Common myeloid progenitor, CD34-positive (primary cell): Measurements from ENCODE around the gene IGSF10. TPM values are rescaled to one million over a fixed set of nuclear protein-coding genes. Genes with fewer than 3 reads are reported as not detected.
"Not testable (repeated sequence)": the region's sequence is repeated elsewhere in the genome, so short reads cannot be mapped to it uniquely, and the experiment has no call there.

Source experiments
- CTCF ChIA-PET: fragments of 350-600 bp; sonication (Branson Sonifier 250); formaldehyde crosslinking; loops from one replicate; lab custom pipeline; 2021; ENCODE audit warnings: antibody characterized with exemption; lab: Charles Lee
- POLR2A ChIA-PET: fragments of 350-600 bp; sonication (Branson Sonifier 250); formaldehyde crosslinking; loops from one replicate; lab custom pipeline; 2021; ENCODE audit warnings: antibody characterized with exemption; lab: Charles Lee
- DNase-seq, 3 donors: peaks; one replicate each; pipeline versions ENCODE4 v3.0.0 to v3.0.0-alpha.2; 2013
- H3K27ac ChIP-seq, 2 experiments: 1 replicate in 1 of 2; 2 replicates in 1 of 2; pipeline ENCODE4 v1.7.0; 2013; ENCODE audit warnings: inconsistent platforms in 2 of 2, low read length in 2 of 2, mild to moderate bottlenecking in 2 of 2, low read depth in 1 of 2, moderate library complexity in 1 of 2; ENCODE audit not compliant: severe bottlenecking in 2 of 2, insufficient read depth in 1 of 2, poor library complexity in 1 of 2
- H3K27me3 ChIP-seq, 5 experiments: replicated peaks in 2 of 5; 1 replicate in 3 of 5; 2 replicates in 2 of 5; pipeline versions ENCODE4 v1.6.1 to v1.7.0; 2013; ENCODE audit warnings: low read length in 4 of 5, mild to moderate bottlenecking in 2 of 5, moderate library complexity in 2 of 5, inconsistent platforms in 1 of 5; ENCODE audit not compliant: insufficient read depth in 5 of 5, control insufficient read depth in 4 of 5
- H3K36me3 ChIP-seq, 4 experiments: 1 replicate in 2 of 4; 2 replicates in 2 of 4; pipeline versions ENCODE4 v1.6.1 to v1.7.0; 2013; ENCODE audit warnings: low read length in 3 of 4, control low read depth in 1 of 4, mild to moderate bottlenecking in 1 of 4; ENCODE audit not compliant: control insufficient read depth in 4 of 4, insufficient read depth in 4 of 4
- H3K4me1 ChIP-seq, 4 experiments: 1 replicate in 3 of 4; 2 replicates in 1 of 4; pipeline versions ENCODE4 v1.6.1 to v1.7.1; 2013; ENCODE audit warnings: low read length in 3 of 4, mild to moderate bottlenecking in 3 of 4, control low read depth in 1 of 4, inconsistent platforms in 1 of 4, moderate library complexity in 1 of 4; ENCODE audit not compliant: control insufficient read depth in 4 of 4, insufficient read depth in 4 of 4; ENCODE audit errors: control extremely low read depth in 1 of 4
- H3K4me3 ChIP-seq, 7 experiments: 1 replicate in 4 of 7; 2 replicates in 3 of 7; pipeline versions ENCODE4 v1.5.1 to v1.7.0; 2013; ENCODE audit warnings: mild to moderate bottlenecking in 7 of 7, low read length in 6 of 7, moderate library complexity in 6 of 7, inconsistent platforms in 2 of 7, low read depth in 2 of 7, control low read depth in 1 of 7; ENCODE audit not compliant: insufficient read depth in 4 of 7, control insufficient read depth in 1 of 7; ENCODE audit errors: extremely low read depth in 1 of 7
- H3K9me3 ChIP-seq, 5 experiments: 1 replicate in 4 of 5; 2 replicates in 1 of 5; pipeline versions ENCODE4 v1.6.1 to v1.7.1; 2013; ENCODE audit warnings: low read length in 4 of 5, mild to moderate bottlenecking in 2 of 5, inconsistent platforms in 1 of 5, low read depth in 1 of 5, moderate library complexity in 1 of 5; ENCODE audit not compliant: control insufficient read depth in 4 of 5, insufficient read depth in 2 of 5; ENCODE audit errors: control extremely low read depth in 1 of 5
- WGBS: methylation state at CpG from one replicate; pipeline ENCODE4 v1.1.5; 2013; ENCODE audit not compliant: insufficient coverage; 5-methylcytosine and 5-hydroxymethylcytosine counted together
- polyA plus RNA-seq: library from polyadenylated mRNA; unstranded; fragments of 120-200 nt; gene quantifications from one replicate; pipeline ENCODE4 v1.2.1, GENCODE V29; 2013

The IGSF10 gene
- 10.0 TPM for polyA plus RNA-seq

- peak within 1 kb of the TSS in 6 of 7 experiments; percentile 26 to 68 (median 39) for H3K4me3 ChIP-seq
- DNase-seq, result no peak
- 58% methylated on average over 20 of the region's 40 CpGs for WGBS
- ChIA-PET POLR2A (interaction anchor here (0.8 kb wide), 1 partner anchor 416 kb away, joined by 3 read pairs; no protein-coding TSS in a partner anchor), CTCF (no interaction called here)
- no peak within 1 kb of the TSS for H3K27ac ChIP-seq
- H3K4me1 ChIP-seq, result peaks cover 0 to 5% (median 2%) of the 10 kb centered on the region in 4 experiments
- H3K27me3 ChIP-seq, result peaks cover 0 to 24% (median 0%) of the 10 kb centered on the region in 5 experiments
- no peaks in the 10 kb centered on the region for H3K36me3 ChIP-seq
- no peaks in the 10 kb centered on the region for H3K9me3 ChIP-seq
Measured at GRCh38 chr3:151460774-151461450, at the start of gene IGSF10. Gene IGSF10 (minus strand): TSS chr3:151461061. CDS start chr3:151458709, 2,352 bp downstream.

GRCh38 chr3:151509468-151510135 is 48.7 kb upstream of the IGSF10 start:
- H3K36me3 ChIP-seq, H3K4me1 ChIP-seq, H3K9me3 ChIP-seq, DNase-seq, POLR2A ChIA-PET, H3K27me3 ChIP-seq, H3K4me3 ChIP-seq, CTCF ChIA-PET, H3K27ac ChIP-seq: not testable (repeated sequence)
- 98% methylated on average over 9 of the region's 11 CpGs for WGBS

GRCh38 chr3:151504606-151505005 is 43.7 kb upstream of the IGSF10 start:
- 77% methylated on average over 2 of the region's 2 CpGs for WGBS
- no peak overlapping the region for H3K4me3 ChIP-seq
- H3K27me3 ChIP-seq, result no peaks in the 10 kb centered on the region
- H3K36me3 ChIP-seq, result no peaks in the 10 kb centered on the region
- ChIA-PET POLR2A (no interaction called here), CTCF (no interaction called here)
- peak; percentile 28 to 85 (median 68) for DNase-seq
- peaks cover 0 to 7% (median 0%) of the 10 kb centered on the region in 5 experiments for H3K9me3 ChIP-seq
- H3K4me1 ChIP-seq, result no peaks in the 10 kb centered on the region
- no peak overlapping the region for H3K27ac ChIP-seq

- peaks cover 0 to 4% (median 0%) of the 10 kb centered on the region in 5 experiments for H3K9me3 ChIP-seq
- WGBS, result no CpG with 5 or more reads among the region's 1 CpG
- H3K36me3 ChIP-seq, result no peaks in the 10 kb centered on the region
- H3K4me3 ChIP-seq, result no peak overlapping the region
- H3K27me3 ChIP-seq, result no peaks in the 10 kb centered on the region
- ChIA-PET POLR2A (no interaction called here), CTCF (no interaction called here)
- H3K27ac ChIP-seq, result no peak overlapping the region
- no peak for DNase-seq
- H3K4me1 ChIP-seq, result no peaks in the 10 kb centered on the region
Measured at GRCh38 chr3:151503074-151503473, 42.2 kb upstream of the IGSF10 start.

GRCh38 chr3:151501923-151502632 is 41.2 kb upstream of the IGSF10 start:
- CTCF ChIA-PET, result no interaction called here
- no CpG with 5 or more reads among the region's 4 CpGs for WGBS
- POLR2A ChIA-PET, result no interaction called here

GRCh38 chr3:151501171-151501922 is 40.5 kb upstream of the IGSF10 start:
- H3K36me3 ChIP-seq, result no peaks in the 10 kb centered on the region
- DNase-seq, result no peak
- POLR2A ChIA-PET, result no interaction called here
- H3K27ac ChIP-seq, result no peak overlapping the region
- H3K9me3 ChIP-seq, result peaks cover 0 to 2% (median 0%) of the 10 kb centered on the region in 5 experiments
- H3K27me3 ChIP-seq, result no peaks in the 10 kb centered on the region
- CTCF ChIA-PET, result no interaction called here
- no peaks in the 10 kb centered on the region for H3K4me1 ChIP-seq
- no CpG with 5 or more reads among the region's 5 CpGs for WGBS
- H3K4me3 ChIP-seq, result no peak overlapping the region

More at GRCh38 chr3:151501923-151502632, 41.2 kb upstream of the IGSF10 start:
- Histone ChIP-seq H3K27ac (no peak overlapping the region), H3K9me3 (peaks cover 0 to 2% (median 0%) of the 10 kb centered on the region in 5 experiments), H3K36me3 (no peaks in the 10 kb centered on the region), H3K4me1 (no peaks in the 10 kb centered on the region), H3K27me3 (no peaks in the 10 kb centered on the region), H3K4me3 (no peak overlapping the region)
- no peak for DNase-seq
